Activated CD4-positive, alpha-beta T cell treated with anti-CD3 and anti-CD28 coated beads for 36 hours (primary cell): ENCODE results near the gene CANT1. TPM values are rescaled to one million over a fixed set of nuclear protein-coding genes. Genes with fewer than 3 reads are reported as not detected.

ENCODE experiments used
- ATAC-seq: fragments of 200-7000 bp; cut with Tn5 transposase; one replicate; pipeline ENCODE4 v1.10.0; 2021; ENCODE audit warnings: mild to moderate bottlenecking, moderate library complexity
- CTCF ChIA-PET: fragments of 350-600 bp; sonication (Branson Sonifier 250); formaldehyde crosslinking; loops from one replicate; lab custom pipeline; 2021; ENCODE audit warnings: antibody characterized with exemption; lab: Charles Lee
- POLR2A ChIA-PET: fragments of 350-600 bp; sonication (Branson Sonifier 250); formaldehyde crosslinking; loops from one replicate; lab custom pipeline; 2021; ENCODE audit warnings: antibody characterized with exemption, inconsistent platforms; lab: Charles Lee
- DNase-seq: peaks from one replicate; pipeline ENCODE4 v3.0.0-alpha.2; 2020
- H3K27ac Mint-ChIP-seq: one replicate; pipeline ENCODE4 v1.8.0; 2021; ENCODE audit warnings: mixed read lengths
- H3K27me3 Mint-ChIP-seq: one replicate; pipeline ENCODE4 v1.8.0; 2021; ENCODE audit warnings: mixed read lengths
- H3K36me3 Mint-ChIP-seq: one replicate; pipeline ENCODE4 v1.8.0; 2021; ENCODE audit warnings: low read depth, mixed read lengths
- H3K4me1 Mint-ChIP-seq: one replicate; pipeline ENCODE4 v1.8.0; 2021; ENCODE audit warnings: mixed read lengths
- H3K4me3 Mint-ChIP-seq: one replicate; pipeline ENCODE4 v1.8.0; 2021; ENCODE audit warnings: mild to moderate bottlenecking, moderate library complexity, mixed read lengths
- H3K9me3 Mint-ChIP-seq: one replicate; pipeline ENCODE4 v1.8.0; 2021; ENCODE audit warnings: low read depth, mixed read lengths
- intact Hi-C, 2 experiments: fragments of 100-400 bp; cut with DNase I in 1 of 2; cut with micrococcal nuclease in 1 of 2; formaldehyde crosslinking; loops; one replicate each; pipeline versions ENCODE4 v1.14.2 to v1.15.1; 2022 to 2024; cut with DNase I, micrococcal nuclease
- total RNA-seq, 2 experiments: library from RNA; stranded (reverse); gene quantifications; one replicate each; pipeline ENCODE4 v1.2.3, GENCODE V29; 2021

Gene CANT1
- total RNA-seq: 10 to 100 TPM; 44.0 to 52.9 TPM

DNA sequence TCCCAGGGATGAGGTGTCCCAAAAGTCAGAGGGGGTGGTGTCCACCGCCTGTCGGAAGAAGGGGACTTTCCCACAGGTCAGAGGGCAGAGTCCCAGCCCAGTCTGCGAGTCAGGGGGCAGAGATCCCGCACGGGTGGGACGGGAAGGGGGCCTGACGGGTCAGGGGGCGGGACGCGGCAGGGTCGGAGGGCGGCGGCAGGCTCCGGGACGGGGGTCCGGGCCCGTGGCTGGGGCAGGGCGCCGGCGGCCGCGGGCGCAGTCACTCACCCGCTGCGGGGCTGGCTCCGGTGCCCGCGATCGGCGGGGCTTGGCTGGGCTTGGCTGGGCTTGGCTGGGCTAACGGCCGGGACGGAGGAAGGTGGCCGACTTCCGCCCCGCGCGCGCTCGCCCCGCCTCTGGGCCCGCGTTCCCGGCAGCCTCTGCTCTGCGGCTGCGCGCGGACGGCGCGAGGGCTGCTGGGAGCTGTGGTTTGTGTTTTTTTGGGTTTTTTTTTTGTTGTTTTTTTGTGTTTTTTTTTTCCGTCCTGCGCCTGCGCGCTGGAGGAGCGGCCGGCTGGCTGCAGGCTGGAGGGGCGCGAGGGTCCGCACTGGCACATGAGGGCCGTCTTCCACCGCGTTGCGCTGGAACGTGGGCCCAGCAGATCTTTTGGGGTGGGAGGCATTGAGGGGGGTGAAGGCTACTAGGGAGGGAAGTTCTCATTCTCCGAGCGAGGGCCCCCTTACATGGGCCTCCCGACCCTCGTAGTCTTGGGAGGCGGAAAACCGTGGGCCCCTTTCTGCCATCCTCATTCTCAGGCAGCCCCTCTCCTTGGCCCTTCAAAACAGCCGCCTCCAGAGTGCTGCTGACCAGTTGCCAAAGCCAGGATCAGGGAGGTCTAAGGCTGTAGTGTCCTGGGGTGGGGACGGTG lies at the start of gene CANT1:
CANT1 (minus strand) TSS at position 368 of the 907 bp plus-strand sequence. CDS start 12,142 bp downstream, outside the sequence.
- intact Hi-C loops: loop anchor here in 1 of 2 experiments (1.0 kb wide), 3 partner anchors 65 to 795 kb away; partner anchors contain the start of genes BIRC5, ENGASE and USP36
- Mint-ChIP-seq H3K9me3 (peaks cover 2% of the 10 kb centered on the region), H3K4me1 (peaks cover 40% of the 10 kb centered on the region), H3K27me3 (peaks cover 2% of the 10 kb centered on the region), H3K4me3 (peak within 1 kb of the TSS; percentile 78), H3K36me3 (peaks cover 9% of the 10 kb centered on the region), H3K27ac (peak within 1 kb of the TSS; percentile 88)
- ATAC-seq (peak; percentile 97), DNase-seq (peak; percentile 90)
- ChIA-PET POLR2A (interaction anchor here (0.6 kb wide), 2 partner anchors 30 to 34 kb away, joined by 3 to 5 read pairs; no protein-coding TSS in a partner anchor), CTCF (interaction anchor here (0.5 kb wide), 1 partner anchor 445 kb away, joined by 3 read pairs; no protein-coding TSS in a partner anchor)

DNA sequence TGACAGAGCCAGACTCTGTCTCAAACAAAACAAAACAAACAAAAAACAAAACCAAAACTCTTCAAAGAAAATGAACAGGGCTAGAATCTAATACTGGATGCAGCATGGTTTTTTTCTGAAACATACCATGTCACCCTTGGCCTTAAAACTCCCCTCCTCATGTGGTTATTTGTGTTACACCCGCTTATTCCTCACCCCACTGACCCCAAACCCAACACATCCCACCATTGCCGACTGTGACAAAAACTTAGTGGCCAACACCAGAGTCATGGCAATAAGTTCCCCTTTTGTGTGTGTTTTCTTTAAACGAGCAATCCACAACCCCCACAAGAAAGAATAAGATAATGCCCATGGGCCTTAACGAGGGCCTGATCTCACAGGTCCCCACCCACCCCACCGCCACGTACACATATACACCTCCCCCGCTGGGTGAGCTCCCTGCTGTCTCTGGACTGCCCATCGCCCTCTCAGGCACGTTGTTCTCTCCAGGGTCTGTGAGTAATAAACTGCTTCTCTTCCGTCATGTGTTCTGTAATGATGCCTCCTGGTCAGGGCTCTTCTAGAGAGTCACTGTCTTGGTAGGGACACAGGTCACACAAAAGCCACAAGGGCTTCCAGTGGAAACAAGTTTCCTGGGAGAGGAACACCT lies 48.3 kb upstream of the CANT1 start:
- intact Hi-C loops: no loop called here
- ATAC-seq (no peak), DNase-seq (no peak)
- H3K27ac Mint-ChIP-seq: no peak overlapping the region
- H3K4me3 Mint-ChIP-seq: no peak overlapping the region
- POLR2A ChIA-PET: no interaction called here
- H3K9me3 Mint-ChIP-seq: peaks cover 8% of the 10 kb centered on the region
- peaks cover 7% of the 10 kb centered on the region for H3K27me3 Mint-ChIP-seq
- CTCF ChIA-PET: interaction anchor here (0.7 kb wide), 1 partner anchor 76 kb away, joined by 3 read pairs; no protein-coding TSS in a partner anchor
- H3K4me1 Mint-ChIP-seq: peaks cover 2% of the 10 kb centered on the region
- H3K36me3 Mint-ChIP-seq: peaks cover 3% of the 10 kb centered on the region

DNA sequence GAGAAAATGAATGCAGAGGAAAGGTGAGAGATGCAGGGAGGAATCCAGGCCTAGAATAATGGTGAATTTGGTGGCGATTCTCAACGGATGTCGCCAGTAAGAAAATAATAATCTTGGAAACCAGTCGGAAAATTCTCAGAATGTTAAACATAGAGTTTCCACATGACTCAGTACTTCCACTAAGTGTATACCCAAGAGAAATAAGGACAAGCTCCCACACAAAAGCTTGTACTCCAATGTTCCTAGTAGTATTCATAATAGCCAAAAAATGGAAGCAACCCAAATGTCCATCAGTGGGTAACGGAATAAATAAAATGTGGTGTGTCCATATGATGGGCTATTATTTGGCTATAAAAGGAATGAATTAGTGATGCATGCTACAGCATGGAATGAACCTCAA lies 45.6 kb upstream of the CANT1 start:
- Mint-ChIP-seq H3K4me3 (no peak overlapping the region), H3K9me3 (peaks cover 8% of the 10 kb centered on the region), H3K27me3 (peaks cover 9% of the 10 kb centered on the region), H3K27ac (no peak overlapping the region), H3K4me1 (peaks cover 2% of the 10 kb centered on the region), H3K36me3 (peaks cover 3% of the 10 kb centered on the region)
- DNase-seq (no peak), ATAC-seq (no peak)
- ChIA-PET CTCF (no interaction called here), POLR2A (no interaction called here)
- intact Hi-C loops: no loop called here

DNA sequence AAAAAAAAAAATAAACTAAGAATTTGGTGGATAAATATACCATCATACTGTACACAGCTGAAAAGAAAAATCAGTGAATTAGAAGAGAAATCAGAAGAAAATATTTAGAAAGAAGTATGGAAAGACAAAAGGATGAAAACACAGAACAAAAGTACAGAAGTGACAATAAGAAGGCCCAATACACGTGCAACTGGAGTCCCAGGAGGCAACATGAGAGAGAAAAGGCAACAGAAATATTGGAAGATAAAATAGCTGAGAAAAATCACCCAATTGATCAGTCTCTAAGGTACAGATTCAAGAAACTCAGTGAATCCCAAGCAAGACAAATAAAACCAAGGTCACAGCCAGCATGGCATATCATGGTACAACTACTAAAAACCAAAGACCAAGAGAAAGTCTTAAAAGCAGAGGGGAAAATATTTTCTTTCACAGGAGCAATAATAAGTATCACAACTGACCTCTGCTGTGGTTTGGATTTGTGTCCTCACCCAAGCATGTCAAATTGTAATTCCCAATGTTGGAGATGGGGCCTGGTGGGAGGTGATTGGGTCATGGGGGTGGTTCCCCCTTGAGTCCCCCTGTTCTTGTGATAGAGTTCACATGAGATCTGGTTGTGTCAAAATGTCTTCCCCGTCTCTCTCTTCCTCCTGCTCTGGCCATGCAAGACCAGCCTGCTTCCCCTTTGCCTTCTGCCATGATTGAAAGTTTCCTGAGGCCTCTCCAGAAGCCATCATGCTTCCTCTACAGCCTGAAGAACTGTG lies 44.8 kb upstream of the CANT1 start:
- DNase-seq: no peak

GRCh38 chr17:79053251-79053925 lies 43.8 kb upstream of the CANT1 start:
- Mint-ChIP-seq H3K9me3 (peaks cover 8% of the 10 kb centered on the region), H3K4me3 (no peak overlapping the region), H3K36me3 (peaks cover 3% of the 10 kb centered on the region), H3K4me1 (no peaks in the 10 kb centered on the region), H3K27ac (no peak overlapping the region), H3K27me3 (peaks cover 9% of the 10 kb centered on the region)
- no peak for DNase-seq
- ATAC-seq: no peak
- ChIA-PET POLR2A (no interaction called here), CTCF (interaction anchor here (0.7 kb wide), 1 partner anchor 160 kb away, joined by 5 read pairs; no protein-coding TSS in a partner anchor)
- intact Hi-C loops: no loop called here

More for the DNA sequence above, 44.8 kb upstream of the CANT1 start:
- peaks cover 8% of the 10 kb centered on the region for H3K9me3 Mint-ChIP-seq
- H3K27ac Mint-ChIP-seq: no peak overlapping the region
- H3K4me3 Mint-ChIP-seq: no peak overlapping the region
- peaks cover 9% of the 10 kb centered on the region for H3K27me3 Mint-ChIP-seq
- H3K36me3 Mint-ChIP-seq: peaks cover 3% of the 10 kb centered on the region
- peaks cover 2% of the 10 kb centered on the region for H3K4me1 Mint-ChIP-seq
- no peak for ATAC-seq
- POLR2A ChIA-PET: interaction anchor here (0.6 kb wide), 1 partner anchor 33 kb away, joined by 4 read pairs; no protein-coding TSS in a partner anchor
- intact Hi-C loops: no loop called here
- CTCF ChIA-PET: interaction anchor here (0.7 kb wide), 1 partner anchor 161 kb away, joined by 5 read pairs; no protein-coding TSS in a partner anchor

- ChIA-PET CTCF (interaction anchor here (0.6 to 1.0 kb wide), 2 partner anchors 11 to 20 kb away, joined by 3 read pairs; no protein-coding TSS in a partner anchor), POLR2A (no interaction called here)
- H3K36me3 Mint-ChIP-seq: peaks cover 3% of the 10 kb centered on the region
- DNase-seq (no peak), ATAC-seq (no peak)
- H3K9me3 Mint-ChIP-seq: peaks cover 7% of the 10 kb centered on the region
- no peak overlapping the region for H3K4me3 Mint-ChIP-seq
- H3K27ac Mint-ChIP-seq: no peak overlapping the region
- intact Hi-C loops: no loop called here
- peaks cover 9% of the 10 kb centered on the region for H3K27me3 Mint-ChIP-seq
- no peaks in the 10 kb centered on the region for H3K4me1 Mint-ChIP-seq
Observed at GRCh38 chr17:79052131-79052530, 42.6 kb upstream of the CANT1 start.

- no peaks in the 10 kb centered on the region for H3K4me1 Mint-ChIP-seq
- ChIA-PET POLR2A (no interaction called here), CTCF (interaction anchor here (0.5 to 0.6 kb wide), 3 partner anchors 21 to 339 kb away, joined by 3 read pairs; no protein-coding TSS in a partner anchor)
- H3K27me3 Mint-ChIP-seq: peaks cover 8% of the 10 kb centered on the region
- DNase-seq (no peak), ATAC-seq (no peak)
- no peak overlapping the region for H3K4me3 Mint-ChIP-seq
- peaks cover 7% of the 10 kb centered on the region for H3K9me3 Mint-ChIP-seq
- H3K36me3 Mint-ChIP-seq: peaks cover 3% of the 10 kb centered on the region
- H3K27ac Mint-ChIP-seq: no peak overlapping the region
- intact Hi-C loops: no loop called here
Observed at GRCh38 chr17:79051306-79051705, 41.7 kb upstream of the CANT1 start.

- ChIA-PET CTCF (interaction anchor here (0.7 kb wide), 1 partner anchor 906 kb away, joined by 3 read pairs; no protein-coding TSS in a partner anchor), POLR2A (no interaction called here)
- H3K36me3 Mint-ChIP-seq: peaks cover 3% of the 10 kb centered on the region
- ATAC-seq (no peak), DNase-seq (no peak)
- peaks cover 7% of the 10 kb centered on the region for H3K27me3 Mint-ChIP-seq
- peaks cover 7% of the 10 kb centered on the region for H3K9me3 Mint-ChIP-seq
- H3K4me1 Mint-ChIP-seq: no peaks in the 10 kb centered on the region
- H3K4me3 Mint-ChIP-seq: no peak overlapping the region
- intact Hi-C loops: no loop called here
- no peak overlapping the region for H3K27ac Mint-ChIP-seq
Observed at GRCh38 chr17:79050551-79050950, 41.0 kb upstream of the CANT1 start.

DNA sequence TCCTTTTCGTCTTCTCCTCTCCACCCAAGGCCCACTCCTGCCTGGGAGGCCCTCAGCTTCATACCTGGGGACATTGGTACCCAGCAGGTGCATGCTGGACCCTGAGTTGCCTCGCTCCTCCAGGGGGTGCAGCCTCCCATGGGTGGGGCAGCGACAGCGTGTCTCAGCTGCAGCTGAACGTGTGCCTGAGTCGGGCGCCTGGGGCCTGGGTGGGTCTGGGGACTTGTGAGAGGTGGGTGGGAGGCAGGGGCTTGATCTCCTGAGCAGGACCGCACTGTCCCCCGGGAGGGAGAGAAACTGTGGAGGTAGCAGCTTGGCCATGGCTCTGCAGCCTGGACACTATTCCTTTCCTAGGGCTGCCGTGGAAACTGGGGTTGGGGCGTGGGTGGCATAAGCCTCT lies 40.3 kb upstream of the CANT1 start:
- POLR2A ChIA-PET: interaction anchor here (0.6 kb wide), 1 partner anchor 10 kb away, joined by 3 read pairs; no protein-coding TSS in a partner anchor
- peaks cover 7% of the 10 kb centered on the region for H3K9me3 Mint-ChIP-seq
- intact Hi-C loops: loop anchor here (5.0 kb wide), 2 partner anchors 32 to 657 kb away; no protein-coding TSS in a partner anchor

More for the DNA sequence above, 40.3 kb upstream of the CANT1 start:
- DNase-seq: no peak
- CTCF ChIA-PET: interaction anchor here (0.7 to 1.2 kb wide), 3 partner anchors 10 to 907 kb away, joined by 3 to 4 read pairs (median 3); no protein-coding TSS in a partner anchor
- H3K27me3 Mint-ChIP-seq: peaks cover 10% of the 10 kb centered on the region
- no peak overlapping the region for H3K4me3 Mint-ChIP-seq
- no peaks in the 10 kb centered on the region for H3K4me1 Mint-ChIP-seq
- no peak overlapping the region for H3K27ac Mint-ChIP-seq
- ATAC-seq: no peak
- H3K36me3 Mint-ChIP-seq: peaks cover 3% of the 10 kb centered on the region
